ENCODE results near the gene CENPF.

Gene CENPF

GRCh38 chr1:214567481-214567980, 35.5 kb upstream of the CENPF start:
- H3K27ac ChIP-seq: no peak overlapping the region
- H3K36me3 ChIP-seq: no peaks in the 10 kb centered on the region
- H3K27me3 ChIP-seq (ENCODE audit: insufficient read depth, low read depth, severe bottlenecking): peaks cover 44% of the 10 kb centered on the region
- DNase-seq: no peak
- no peaks in the 10 kb centered on the region for H3K9me3 ChIP-seq (ENCODE audit: severe bottlenecking)
- TF ChIP-seq CTCF (IDR thresholded peaks at IDR 0.05; ENCODE audit: low read depth, low read length): no peak
- no peak overlapping the region for H3K4me3 ChIP-seq (ENCODE audit: low read depth, low read length)

DNA sequence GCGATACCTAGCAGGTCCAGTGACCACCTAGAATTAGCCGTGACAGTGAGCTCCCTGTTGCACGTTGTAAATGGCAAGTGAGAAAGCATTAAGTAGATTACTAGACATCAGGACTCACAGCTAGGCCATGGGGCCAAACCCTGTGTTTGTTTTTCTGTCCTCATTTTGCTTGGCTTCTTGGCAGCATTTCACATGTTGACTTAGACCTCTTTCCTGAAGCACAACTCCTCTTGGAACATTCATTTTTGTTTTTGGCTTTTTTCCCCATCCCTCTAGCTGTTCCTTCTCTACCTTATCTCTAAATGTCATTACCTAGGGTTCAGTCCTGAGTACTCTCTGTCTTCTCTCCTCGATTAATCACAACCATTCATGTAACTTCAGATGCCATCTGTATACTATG, 34.7 kb upstream of the CENPF start:
- Histone ChIP-seq H3K27ac (no peak overlapping the region), H3K27me3 (ENCODE audit: insufficient read depth, low read depth, severe bottlenecking) (peaks cover 47% of the 10 kb centered on the region), H3K9me3 (ENCODE audit: severe bottlenecking) (no peaks in the 10 kb centered on the region), H3K4me3 (ENCODE audit: low read depth, low read length) (no peak overlapping the region), H3K36me3 (no peaks in the 10 kb centered on the region)
- no peak for TF ChIP-seq CTCF (IDR thresholded peaks at IDR 0.05; ENCODE audit: low read depth, low read length)
- DNase-seq: no peak

DNA sequence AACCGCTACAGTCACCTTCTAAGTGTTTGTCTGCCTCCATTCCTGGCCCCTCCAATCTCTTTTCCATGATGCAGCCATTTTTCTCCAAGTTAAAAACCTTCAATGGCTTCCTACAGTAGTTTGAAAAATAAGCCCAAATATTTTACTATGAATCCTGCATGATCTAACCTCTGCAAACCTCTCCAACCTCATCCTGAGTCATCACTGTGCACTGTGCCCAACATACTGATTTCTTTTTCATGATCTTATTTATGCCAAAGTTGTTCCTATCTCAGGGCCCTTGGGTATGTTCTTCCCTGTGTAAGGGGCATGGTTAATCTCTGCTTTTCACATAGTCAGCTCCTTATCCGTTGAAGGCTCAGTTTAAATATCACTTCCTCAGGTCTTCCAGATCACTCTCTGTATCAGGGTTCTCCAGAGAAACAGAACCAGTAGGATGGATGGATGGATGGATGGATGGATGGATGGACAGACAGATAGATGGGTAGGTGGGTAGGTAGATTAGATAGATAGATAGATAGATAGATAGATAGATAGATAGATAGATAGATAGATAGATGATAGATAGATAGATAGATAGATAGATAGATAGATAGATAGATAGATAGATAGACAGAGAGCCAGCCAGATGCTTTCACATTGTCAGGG, 33.5 kb upstream of the CENPF start:
- no peak overlapping the region for H3K27ac ChIP-seq
- H3K36me3 ChIP-seq: no peaks in the 10 kb centered on the region
- no peak overlapping the region for H3K4me3 ChIP-seq (ENCODE audit: low read depth, low read length)
- H3K27me3 ChIP-seq (ENCODE audit: insufficient read depth, low read depth, severe bottlenecking): peaks cover 47% of the 10 kb centered on the region
- H3K9me3 ChIP-seq (ENCODE audit: severe bottlenecking): no peaks in the 10 kb centered on the region
- no peak for DNase-seq
- no peak for TF ChIP-seq CTCF (IDR thresholded peaks at IDR 0.05; ENCODE audit: low read depth, low read length)

DNA sequence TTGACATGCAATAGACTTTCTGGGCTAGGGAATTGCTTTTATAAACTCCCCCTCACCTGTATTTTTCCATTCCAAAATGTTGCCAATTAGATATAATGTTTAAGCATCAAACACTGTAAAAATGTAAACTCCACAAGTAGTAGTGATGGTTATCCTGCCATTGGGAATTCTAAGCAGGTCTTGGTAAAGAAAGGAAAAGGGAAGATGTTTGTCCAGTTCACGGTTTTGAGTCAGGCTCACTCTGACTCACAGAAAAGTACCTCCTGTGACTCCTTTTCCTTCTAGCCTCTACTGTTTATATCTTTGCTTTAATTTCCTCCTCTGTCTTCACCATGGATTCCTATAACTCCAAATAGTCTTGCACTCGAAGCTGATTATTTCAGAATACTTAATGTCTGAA, 32.6 kb upstream of the CENPF start:
- H3K4me3 ChIP-seq (ENCODE audit: low read depth, low read length): no peak overlapping the region
- TF ChIP-seq CTCF (IDR thresholded peaks at IDR 0.05; ENCODE audit: low read depth, low read length): no peak
- peaks cover 2% of the 10 kb centered on the region for H3K9me3 ChIP-seq (ENCODE audit: severe bottlenecking)
- no peaks in the 10 kb centered on the region for H3K36me3 ChIP-seq
- peaks cover 44% of the 10 kb centered on the region for H3K27me3 ChIP-seq (ENCODE audit: insufficient read depth, low read depth, severe bottlenecking)
- H3K27ac ChIP-seq: no peak overlapping the region
- no peak for DNase-seq

DNA sequence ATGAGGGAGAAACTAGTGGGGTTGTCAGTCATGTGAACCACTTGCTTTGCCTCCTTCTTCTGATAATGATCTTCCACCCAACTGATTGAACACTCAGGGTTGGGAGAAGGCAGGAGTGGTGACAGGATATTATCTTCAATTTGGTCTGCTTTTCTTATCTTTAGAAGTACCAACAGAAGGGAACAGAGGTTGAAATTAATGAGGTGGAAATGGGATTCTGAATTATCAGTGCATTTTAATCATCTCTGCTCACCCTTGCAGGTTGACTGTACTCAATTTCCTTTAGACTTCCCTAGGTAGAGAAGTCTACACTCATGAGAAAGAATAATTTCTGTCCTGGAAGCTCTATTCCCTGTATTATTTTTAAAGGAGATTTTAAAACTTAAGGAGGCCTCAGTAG, 31.7 kb upstream of the CENPF start:
- no peak for TF ChIP-seq CTCF (IDR thresholded peaks at IDR 0.05; ENCODE audit: low read depth, low read length)
- Histone ChIP-seq H3K27ac (no peak overlapping the region), H3K27me3 (ENCODE audit: insufficient read depth, low read depth, severe bottlenecking) (peaks cover 41% of the 10 kb centered on the region), H3K9me3 (ENCODE audit: severe bottlenecking) (peaks cover 8% of the 10 kb centered on the region), H3K36me3 (no peaks in the 10 kb centered on the region), H3K4me3 (ENCODE audit: low read depth, low read length) (no peak overlapping the region)
- no peak for DNase-seq

All from WERI-Rb-1 (cell line).